Right cardiac atrium (tissue), 5 donors: Measurements from ENCODE around the gene COBL. TPM values are rescaled to one million over a fixed set of nuclear protein-coding genes. Genes with fewer than 3 reads are reported as not detected.

Experiments used
- ATAC-seq, 2 donors: fragments of 200-7000 bp; cut with Tn5 transposase; one replicate each; pipeline versions ENCODE4 v1.8.0 to v1.9.1; 2020; ENCODE audit warnings: moderate library complexity in 2 of 2, mild to moderate bottlenecking in 1 of 2
- DNase-seq, 3 donors: peaks; one replicate each; pipeline ENCODE4 v3.0.0-alpha.2; 2020
- H3K27ac ChIP-seq: one replicate; pipeline ENCODE4 v1.5.1; 2013; ENCODE audit warnings: mild to moderate bottlenecking, low read length, control low read depth, moderate library complexity
- H3K27me3 ChIP-seq: one replicate; pipeline ENCODE4 v1.6.1; 2013; ENCODE audit not compliant: control insufficient read depth, insufficient read depth
- H3K4me1 ChIP-seq: one replicate; pipeline ENCODE4 v1.6.1; 2013; ENCODE audit warnings: low read length; ENCODE audit not compliant: control insufficient read depth, insufficient read depth
- H3K4me3 ChIP-seq: one replicate; pipeline ENCODE4 v1.5.1; 2013; ENCODE audit warnings: low read length, control low read depth
- H3K9me3 ChIP-seq: one replicate; pipeline ENCODE4 v1.6.1; 2013; ENCODE audit warnings: low read length; ENCODE audit not compliant: control insufficient read depth
- WGBS: extraction: QIAGEN DNeasy Blood & Tissue Kit; methylation state at CpG from one replicate; pipeline ENCODE4 v1.1.7; 2013; 5-methylcytosine and 5-hydroxymethylcytosine counted together
- intact Hi-C, 4 donors: fragments of 100-400 bp; cut with DNase I; formaldehyde crosslinking; loops; one replicate each; pipeline versions ENCODE4 v1.11.0 to v1.14.0; 2022 to 2023
- polyA plus RNA-seq: library from polyadenylated mRNA; stranded (reverse); fragments of 200-250 nt; gene quantifications from one replicate; pipeline ENCODE4 v1.2.3, GENCODE V29; 2013
- total RNA-seq, 4 donors: library from RNA; stranded (reverse); fragmentation: NEBNext Ultra II Directional; extraction: Animal tissue kit (Norgen Biotek cat#: 25700); gene quantifications; one replicate each; pipeline ENCODE4 v1.2.1, GENCODE V29; 2021
- donor health status: healthy with polysubstance abuse.
- donor health status: DM: no; HTN: yes; CAD: no.
- donor health status: DM: no; HTN: no; CAD: no.
- donor health status: DM: no; HTN: yes; CAD: no; lungs with severe emphysema.
- donor health status: DM: yes; HTN: yes; CAD: no.

Gene COBL
- total and polyA plus RNA-seq, 5 donors: 27.0 to 56.5 (median 53.3) TPM

DNA sequence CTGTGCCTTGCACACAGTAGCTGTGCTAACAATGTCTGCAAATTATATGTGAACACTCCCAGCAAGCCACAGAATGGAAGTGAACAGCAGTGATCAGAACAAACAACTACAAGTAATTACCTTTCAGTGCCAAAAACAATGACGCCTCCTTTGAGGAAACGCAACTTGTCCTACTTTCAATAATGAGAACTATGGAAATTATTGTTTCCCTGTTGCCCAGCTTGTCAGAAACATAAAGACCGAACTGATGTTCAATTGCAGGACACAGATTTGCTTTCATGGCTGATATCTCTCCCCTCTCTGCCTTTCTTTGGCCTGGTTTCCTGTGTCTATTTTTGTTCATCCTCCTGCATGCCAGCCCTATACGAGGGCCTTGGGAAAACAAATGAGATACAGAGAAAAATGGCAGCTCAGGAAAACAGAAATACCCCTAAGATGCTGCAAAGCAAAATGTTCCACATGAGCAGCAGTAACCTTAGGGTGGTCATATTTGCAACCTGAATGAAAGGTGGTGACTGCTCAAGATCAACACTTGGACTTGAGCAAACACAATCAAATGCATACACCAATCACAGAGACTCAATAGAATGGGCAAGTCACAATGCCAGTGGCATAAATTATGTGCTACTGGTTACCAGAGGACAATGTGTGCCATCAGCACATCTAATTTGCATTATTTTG, 26.8 kb downstream of the COBL start:
- Histone ChIP-seq H3K4me1 (peaks cover 8% of the 10 kb centered on the region), H3K27ac (peak overlapping the region; percentile 69), H3K27me3 (no peaks in the 10 kb centered on the region), H3K4me3 (no peak overlapping the region), H3K9me3 (no peaks in the 10 kb centered on the region)
- DNase-seq (no peak), ATAC-seq (peak; percentile 50 to 61)
- intact Hi-C loops: loop anchor here in 1 of 4 donors (10.0 kb wide), 1 partner anchor 65 kb away; no protein-coding TSS in a partner anchor
- 35% methylated on average over 4 of the region's 4 CpGs for WGBS

DNA sequence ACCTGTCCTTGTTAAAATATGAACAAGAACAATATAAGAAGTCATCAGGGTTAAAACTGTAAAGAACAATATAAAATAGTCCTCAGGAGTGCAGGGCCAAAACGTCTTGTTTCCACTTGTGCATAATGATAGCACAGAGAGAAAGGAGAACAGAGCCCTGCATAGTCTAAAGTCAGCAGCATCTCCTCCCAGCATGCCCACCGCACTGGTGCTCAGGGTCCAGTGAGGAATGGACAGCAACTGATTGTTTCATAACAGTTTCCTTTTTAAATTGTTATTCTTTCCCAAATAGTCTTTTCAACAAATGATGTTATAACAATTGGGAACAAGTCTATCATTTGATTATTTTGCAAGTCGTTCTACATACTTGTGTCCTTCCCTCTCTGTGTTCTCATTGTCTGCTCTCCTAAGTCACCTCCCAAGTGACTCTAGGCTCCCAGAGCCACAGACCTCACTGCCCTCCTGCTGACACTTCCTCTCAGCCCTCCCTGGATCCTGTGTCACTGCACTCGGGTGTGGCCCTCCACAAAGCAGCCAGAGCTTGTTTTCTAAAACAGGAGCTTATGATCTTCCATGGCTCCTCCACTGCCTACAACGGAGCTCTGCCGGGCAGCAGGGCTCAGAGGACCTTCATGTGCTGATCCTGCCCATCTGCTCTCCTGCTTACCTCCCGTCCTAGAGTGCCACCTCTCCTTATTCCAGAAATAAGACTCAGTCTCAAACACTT, 27.6 kb downstream of the COBL start:
- Histone ChIP-seq H3K27me3 (no peaks in the 10 kb centered on the region), H3K27ac (peak overlapping the region; percentile 69), H3K4me3 (no peak overlapping the region), H3K4me1 (peaks cover 8% of the 10 kb centered on the region), H3K9me3 (no peaks in the 10 kb centered on the region)
- intact Hi-C loops: no loop called here
- ATAC-seq (peak; percentile 51 to 54), DNase-seq (no peak)
- 36% methylated on average over 7 of the region's 7 CpGs for WGBS

DNA sequence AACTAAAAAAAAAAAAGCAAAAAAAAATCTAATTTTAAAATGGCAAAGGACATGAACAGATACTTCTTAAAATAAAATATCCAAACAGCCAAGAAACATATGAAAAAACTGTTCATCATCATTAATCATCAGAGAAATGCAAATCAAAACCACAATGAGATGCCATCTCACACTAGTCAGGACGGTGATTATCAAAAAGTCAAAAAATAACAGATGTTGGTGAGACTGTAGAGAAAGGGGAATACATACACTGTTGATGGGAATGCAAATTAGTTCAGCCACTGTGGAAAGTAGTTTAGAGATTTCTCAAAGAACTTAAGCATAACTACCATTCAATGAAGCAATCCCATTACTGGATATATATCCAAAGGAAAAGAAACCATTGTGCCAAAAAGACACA, 30.2 kb downstream of the COBL start:
- peaks cover 8% of the 10 kb centered on the region for H3K4me1 ChIP-seq
- H3K9me3 ChIP-seq: no peaks in the 10 kb centered on the region
- intact Hi-C loops: no loop called here
- no peak overlapping the region for H3K4me3 ChIP-seq
- 74% methylated on average over 1 of the region's 1 CpG for WGBS
- DNase-seq: no peak
- H3K27me3 ChIP-seq: no peaks in the 10 kb centered on the region
- ATAC-seq: no peak
- H3K27ac ChIP-seq: no peak overlapping the region

DNA sequence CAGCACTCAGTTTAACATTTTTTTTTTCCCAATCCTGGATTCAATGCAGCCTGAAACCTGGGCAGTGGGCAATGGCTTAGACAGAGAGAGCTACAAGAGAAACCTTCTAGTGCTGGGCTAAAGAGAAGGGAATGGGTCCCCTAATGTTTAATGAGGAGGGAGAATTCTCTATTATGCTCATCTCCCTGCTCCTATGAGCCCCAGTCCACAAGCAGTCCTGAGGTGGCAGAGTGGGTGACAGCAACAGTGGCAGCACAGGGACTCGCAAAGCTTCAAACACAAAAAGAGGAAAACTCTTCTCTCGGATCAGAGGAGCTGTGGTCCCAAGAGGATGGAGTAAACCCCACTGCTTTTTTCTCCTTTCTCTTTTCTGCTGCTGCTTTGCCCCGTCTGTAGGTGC, 36.5 kb downstream of the COBL start:
- DNase-seq (no peak), ATAC-seq (no peak)
- Histone ChIP-seq H3K27ac (no peak overlapping the region), H3K4me3 (no peak overlapping the region), H3K27me3 (no peaks in the 10 kb centered on the region), H3K9me3 (no peaks in the 10 kb centered on the region), H3K4me1 (no peaks in the 10 kb centered on the region)
- intact Hi-C loops: no loop called here
- 65% methylated on average over 3 of the region's 3 CpGs for WGBS

DNA sequence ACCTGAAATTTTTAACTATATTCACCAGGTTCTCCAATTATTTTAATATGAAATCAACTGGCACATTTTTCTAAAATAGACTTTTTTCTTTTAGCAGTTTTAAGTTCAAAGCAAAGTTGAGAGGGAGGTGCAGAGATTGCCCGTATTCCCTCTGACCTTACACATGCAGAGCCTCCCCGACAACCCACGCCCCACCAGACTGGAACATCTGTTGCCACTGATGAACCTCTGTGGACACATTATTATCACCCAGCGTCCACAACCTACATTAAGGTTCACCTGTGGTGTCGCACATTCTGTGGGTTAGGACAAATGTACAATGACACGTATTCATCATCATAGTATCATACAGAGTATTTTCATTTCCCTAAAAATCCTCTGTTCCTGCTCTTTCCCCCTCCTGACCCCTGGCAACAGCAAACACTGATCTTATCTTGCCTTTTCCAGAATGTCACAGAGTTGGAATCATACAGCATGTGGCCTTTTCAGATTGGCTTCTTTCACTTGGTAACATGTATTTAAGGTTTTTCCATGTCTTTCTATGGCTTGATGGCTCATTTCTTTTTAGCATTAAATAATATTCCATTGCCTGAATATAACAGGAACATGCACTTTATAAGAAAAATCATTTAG, 37.1 kb downstream of the COBL start:
- DNase-seq (no peak), ATAC-seq (no peak)
- intact Hi-C loops: no loop called here
- no peak overlapping the region for H3K4me3 ChIP-seq
- H3K27ac ChIP-seq: no peak overlapping the region
- 63% methylated on average over 6 of the region's 6 CpGs for WGBS
- no peaks in the 10 kb centered on the region for H3K27me3 ChIP-seq
- no peaks in the 10 kb centered on the region for H3K9me3 ChIP-seq
- no peaks in the 10 kb centered on the region for H3K4me1 ChIP-seq

DNA sequence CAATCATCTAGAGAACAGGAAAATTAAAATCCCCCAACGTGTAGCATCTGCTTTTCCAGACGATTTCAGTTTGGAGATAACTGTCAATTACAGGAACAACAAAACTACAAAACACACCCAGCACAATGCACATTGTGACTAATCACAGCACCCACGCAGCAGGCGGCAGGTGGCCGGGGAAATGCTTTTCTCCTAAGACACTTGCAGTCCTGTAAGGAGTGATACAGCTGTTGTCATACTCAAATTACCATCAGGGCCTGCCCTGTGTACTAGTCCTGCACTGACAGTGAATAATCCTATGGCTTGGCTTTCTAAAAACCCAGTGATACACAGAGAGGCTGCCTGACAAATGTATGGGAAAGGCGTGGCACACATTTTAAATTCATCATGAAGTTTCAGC, 37.8 kb downstream of the COBL start:
- Histone ChIP-seq H3K4me3 (no peak overlapping the region), H3K4me1 (no peaks in the 10 kb centered on the region), H3K27me3 (no peaks in the 10 kb centered on the region), H3K27ac (no peak overlapping the region), H3K9me3 (no peaks in the 10 kb centered on the region)
- intact Hi-C loops: no loop called here
- DNase-seq: no peak
- no peak for ATAC-seq
- WGBS: 68% methylated on average over 6 of the region's 6 CpGs

DNA sequence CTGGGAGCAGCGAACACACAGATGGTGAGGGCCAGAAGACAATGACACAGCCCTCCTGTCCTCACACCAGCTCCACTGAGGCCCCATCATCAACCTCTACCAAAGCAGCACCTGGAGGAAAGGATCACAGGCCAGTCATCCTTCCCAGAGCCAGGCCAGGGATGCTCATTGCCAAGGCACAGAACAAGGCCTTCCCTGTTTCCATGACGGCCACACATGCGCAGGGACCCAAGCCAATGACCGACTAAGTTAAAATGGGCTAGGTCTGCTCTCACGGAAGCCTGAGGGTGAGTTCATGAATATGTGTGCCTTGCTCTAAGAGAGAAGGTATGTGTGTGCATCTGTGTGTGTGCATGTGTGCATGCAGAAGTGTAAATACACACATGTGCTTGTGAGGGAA, 39.6 kb downstream of the COBL start:
- DNase-seq (no peak), ATAC-seq (no peak)
- no peaks in the 10 kb centered on the region for H3K9me3 ChIP-seq
- intact Hi-C loops: no loop called here
- no peak overlapping the region for H3K27ac ChIP-seq
- 80% methylated on average over 5 of the region's 5 CpGs for WGBS
- H3K4me3 ChIP-seq: no peak overlapping the region
- no peaks in the 10 kb centered on the region for H3K4me1 ChIP-seq
- no peaks in the 10 kb centered on the region for H3K27me3 ChIP-seq

DNA sequence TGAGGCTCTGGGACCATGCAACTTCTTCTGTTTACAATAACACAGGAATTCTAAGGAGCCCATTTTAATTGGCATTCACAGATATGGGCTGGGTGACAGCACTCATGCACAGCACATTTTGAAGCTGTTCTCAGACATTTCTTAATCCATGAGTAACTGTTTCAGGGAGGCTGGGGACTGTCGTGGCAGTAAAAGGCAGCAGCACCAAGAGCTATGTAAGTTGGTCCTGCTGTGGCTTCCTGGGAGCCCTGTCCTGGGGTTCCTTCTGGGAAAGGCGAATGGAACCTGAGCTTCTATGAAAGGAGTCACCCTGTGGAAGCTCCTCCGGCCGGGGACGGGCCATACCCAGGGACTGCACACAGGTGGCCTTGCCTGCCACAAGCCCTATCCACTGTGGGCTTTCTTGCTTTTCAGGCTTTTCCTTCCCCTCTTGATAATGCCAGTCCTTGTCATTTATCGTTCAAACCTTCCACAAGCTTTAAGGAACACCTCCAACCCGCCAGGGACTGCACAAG, 40.5 kb downstream of the COBL start:
- ATAC-seq (no peak), DNase-seq (no peak)

DNA sequence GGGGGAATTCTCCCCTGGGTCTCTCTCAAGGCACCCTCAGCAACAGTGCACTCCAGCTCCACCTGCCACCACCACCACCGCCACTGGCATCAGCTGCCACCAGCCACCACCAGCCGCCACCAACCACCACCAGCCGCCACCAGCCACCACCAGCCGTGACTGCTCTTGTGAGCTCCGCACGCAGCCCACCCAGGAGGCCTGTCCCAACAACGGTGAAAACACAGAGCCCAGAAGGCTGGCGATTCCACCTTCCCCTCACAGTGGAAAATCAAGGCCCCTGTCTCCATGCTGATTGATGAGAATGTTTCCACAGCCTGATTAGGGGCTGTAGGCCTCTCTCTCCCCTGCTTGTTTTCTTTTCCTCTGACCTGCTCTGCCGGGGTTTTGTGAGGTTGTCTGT, 41.1 kb downstream of the COBL start:
- H3K4me1 ChIP-seq: no peaks in the 10 kb centered on the region
- intact Hi-C loops: no loop called here
- H3K27ac ChIP-seq: no peak overlapping the region
- DNase-seq: no peak
- no peak for ATAC-seq
- no peaks in the 10 kb centered on the region for H3K27me3 ChIP-seq
- WGBS: 69% methylated on average over 9 of the region's 9 CpGs
- H3K9me3 ChIP-seq: no peaks in the 10 kb centered on the region
- H3K4me3 ChIP-seq: no peak overlapping the region

More for the DNA sequence above, 40.5 kb downstream of the COBL start:
- Histone ChIP-seq H3K4me3 (no peak overlapping the region), H3K9me3 (no peaks in the 10 kb centered on the region), H3K4me1 (no peaks in the 10 kb centered on the region), H3K27me3 (no peaks in the 10 kb centered on the region), H3K27ac (no peak overlapping the region)
- 72% methylated on average over 7 of the region's 7 CpGs for WGBS
- intact Hi-C loops: no loop called here

DNA sequence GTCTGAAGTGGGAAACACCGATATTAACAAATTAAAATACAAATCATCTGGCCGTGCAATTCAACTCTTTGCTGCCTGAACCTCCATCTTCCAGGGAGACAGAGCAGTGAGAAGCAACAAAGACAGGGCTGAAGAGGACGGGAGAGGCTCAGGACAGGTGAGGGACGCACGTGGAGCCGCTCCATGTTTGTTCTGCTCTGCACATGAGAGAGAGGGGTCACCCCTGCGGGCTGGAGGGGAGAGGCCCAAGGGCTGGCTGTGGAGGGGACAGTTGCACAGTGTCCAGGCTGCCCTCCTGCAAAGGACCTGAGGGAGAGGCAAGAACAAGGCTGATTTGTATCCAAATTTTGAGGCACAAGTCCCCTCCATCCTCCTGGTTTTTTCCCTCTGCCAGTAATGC, 41.7 kb downstream of the COBL start:
- intact Hi-C loops: no loop called here

DNA sequence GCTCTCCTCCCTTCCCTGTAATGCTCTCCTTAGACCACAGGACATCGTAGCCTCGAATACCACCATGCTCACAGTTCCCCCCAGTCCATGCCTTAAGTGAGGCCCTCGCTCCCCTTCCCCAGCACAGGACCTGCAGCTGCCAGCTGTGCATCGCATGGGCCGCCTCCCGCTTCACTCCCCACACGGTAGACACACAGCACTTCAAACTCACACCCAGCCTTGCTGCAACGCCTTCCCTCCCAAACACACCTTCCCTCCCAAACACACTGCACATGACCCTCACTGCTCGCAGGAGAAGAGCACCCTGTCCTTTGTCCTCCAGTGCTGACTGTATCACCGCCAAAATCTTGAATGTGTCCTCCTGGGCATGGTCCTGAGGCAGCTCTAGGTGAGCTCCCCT, 42.6 kb downstream of the COBL start:
- no peak for DNase-seq
- Histone ChIP-seq H3K4me1 (no peaks in the 10 kb centered on the region), H3K4me3 (no peak overlapping the region), H3K9me3 (no peaks in the 10 kb centered on the region), H3K27me3 (no peaks in the 10 kb centered on the region), H3K27ac (no peak overlapping the region)
- 83% methylated on average over 10 of the region's 10 CpGs for WGBS
- intact Hi-C loops: no loop called here
- ATAC-seq: no peak

More for the DNA sequence above, 41.7 kb downstream of the COBL start:
- no peak for ATAC-seq
- no peaks in the 10 kb centered on the region for H3K4me1 ChIP-seq
- no peaks in the 10 kb centered on the region for H3K9me3 ChIP-seq
- WGBS: 80% methylated on average over 7 of the region's 7 CpGs
- H3K27me3 ChIP-seq: no peaks in the 10 kb centered on the region
- H3K4me3 ChIP-seq: no peak overlapping the region
- H3K27ac ChIP-seq: no peak overlapping the region
- DNase-seq: no peak
